Fibroblast of skin of back (primary cell): ENCODE results near the gene RAB8B.
A peak's percentile ranks its signal among the peaks of the same experiment; 100 is the strongest.

Source experiments
- DNase-seq: peaks from one replicate; pipeline ENCODE4 v3.0.0-alpha.2; 2013

Gene RAB8B

DNA sequence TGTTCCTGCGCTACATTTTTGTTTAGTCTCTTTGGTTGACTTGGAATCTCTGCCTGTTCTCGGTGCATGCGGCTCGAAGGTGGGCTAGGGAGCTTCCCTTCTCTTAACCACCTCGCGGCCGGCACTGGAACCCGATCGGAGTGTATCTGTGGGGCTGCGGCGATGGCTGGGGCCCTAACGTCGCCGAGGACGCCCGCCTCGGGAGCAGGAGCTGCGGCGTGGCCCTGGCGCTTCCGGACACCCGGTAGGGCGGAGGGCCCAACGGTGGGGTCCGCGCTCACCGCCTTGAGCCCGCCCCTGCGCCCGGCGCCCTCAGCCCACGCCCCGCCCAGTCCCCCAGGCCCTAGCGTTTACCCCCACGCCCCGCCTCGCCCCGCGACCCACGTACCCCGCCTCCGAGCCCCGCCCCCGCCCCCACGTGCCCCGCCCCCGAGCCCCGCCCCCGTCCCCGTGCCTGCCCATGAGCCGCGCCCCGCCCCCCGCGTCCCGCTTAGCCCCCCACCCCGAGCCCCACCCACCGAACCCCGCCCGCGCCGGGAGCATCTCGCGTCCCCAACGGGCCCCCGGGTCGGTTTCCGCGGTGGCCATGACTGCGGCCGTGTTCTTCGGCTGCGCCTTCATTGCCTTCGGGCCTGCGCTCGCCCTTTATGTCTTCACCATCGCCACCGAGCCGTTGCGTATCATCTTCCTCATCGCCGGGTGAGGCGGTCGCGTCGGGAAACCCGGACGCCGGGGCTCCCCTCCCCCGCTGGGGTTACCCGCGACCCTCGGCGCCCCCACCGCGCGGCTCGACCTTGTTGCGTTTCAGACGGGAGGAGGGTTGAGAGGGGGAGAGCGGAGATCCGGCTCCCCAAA lies 87.9 kb downstream of the RAB8B start, which contains the start of gene APH1B:
TSS of gene APH1B (plus strand) at position 568 of the 855 bp plus-strand sequence. CDS start at position 587, 19 bp downstream.
- peak; percentile 77 for DNase-seq

DNA sequence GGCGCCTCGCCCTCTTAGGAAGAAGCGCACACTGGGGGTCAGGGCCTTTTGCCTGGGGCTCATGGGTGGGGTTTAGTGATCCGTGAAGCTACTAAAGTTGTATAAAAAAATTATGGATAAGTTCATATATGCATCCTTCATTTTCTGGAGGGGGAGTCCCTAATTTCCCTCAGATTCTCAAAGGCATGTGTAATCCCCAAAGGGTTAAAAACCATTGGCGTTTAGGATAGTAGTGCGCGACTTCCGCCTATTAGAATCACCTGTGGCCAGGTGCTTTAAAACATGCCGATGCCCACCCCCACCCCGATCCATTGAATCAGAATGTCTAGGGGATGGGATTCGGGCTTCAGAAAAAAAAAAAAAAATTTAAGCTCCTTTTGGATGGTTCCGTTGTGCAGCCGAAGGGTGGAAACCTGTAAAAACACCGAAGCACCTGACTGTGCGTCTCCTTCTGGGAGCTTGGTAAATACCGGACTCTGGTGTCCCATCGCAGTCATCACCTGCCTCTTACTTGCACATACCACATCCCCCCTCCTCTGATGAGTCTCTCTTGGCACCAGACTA lies 88.6 kb downstream of the RAB8B start:
- DNase-seq = no peak

DNA sequence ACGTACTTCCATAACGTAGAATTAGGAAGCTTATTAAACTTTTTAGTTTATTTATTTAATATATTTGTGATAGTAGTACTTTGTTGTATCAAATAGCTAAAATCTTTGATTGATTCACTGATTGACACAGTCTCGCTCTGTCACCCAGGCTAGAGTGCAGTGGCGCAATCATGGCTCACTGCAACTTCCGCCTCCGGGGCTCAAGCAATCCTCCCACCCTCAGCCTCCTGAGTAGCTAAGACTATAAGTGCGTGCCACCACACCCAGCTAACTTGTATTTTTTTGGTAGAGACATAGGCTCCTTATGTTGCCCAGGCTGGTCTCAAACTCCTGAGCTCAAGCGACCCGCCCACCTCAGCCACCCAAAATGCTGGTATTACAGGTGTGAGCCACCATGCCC lies 93.7 kb downstream of the RAB8B start:
- no peak for DNase-seq

GRCh38 chr15:63284335-63284734 lies 94.9 kb downstream of the RAB8B start:
- DNase-seq = no peak

DNA sequence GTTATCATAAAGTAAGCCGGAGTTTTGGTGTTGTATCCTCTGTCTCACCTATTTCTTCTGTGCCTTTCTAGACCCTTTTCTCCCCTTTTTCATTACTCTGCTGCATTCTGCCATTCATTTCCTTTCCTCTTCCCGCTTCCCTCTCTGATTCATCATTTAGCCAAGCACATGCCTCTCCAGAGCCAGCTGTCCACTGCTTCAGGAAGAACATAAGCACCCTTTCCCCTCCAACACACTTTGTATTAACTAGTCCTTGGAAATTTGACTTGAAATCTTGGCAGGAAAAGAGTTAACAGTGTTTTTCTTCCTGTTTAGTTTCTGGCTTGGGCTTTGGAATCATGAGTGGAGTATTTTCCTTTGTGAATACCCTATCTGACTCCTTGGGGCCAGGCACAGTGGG lies 97.7 kb downstream of the RAB8B start:
- DNase-seq = no peak

DNA sequence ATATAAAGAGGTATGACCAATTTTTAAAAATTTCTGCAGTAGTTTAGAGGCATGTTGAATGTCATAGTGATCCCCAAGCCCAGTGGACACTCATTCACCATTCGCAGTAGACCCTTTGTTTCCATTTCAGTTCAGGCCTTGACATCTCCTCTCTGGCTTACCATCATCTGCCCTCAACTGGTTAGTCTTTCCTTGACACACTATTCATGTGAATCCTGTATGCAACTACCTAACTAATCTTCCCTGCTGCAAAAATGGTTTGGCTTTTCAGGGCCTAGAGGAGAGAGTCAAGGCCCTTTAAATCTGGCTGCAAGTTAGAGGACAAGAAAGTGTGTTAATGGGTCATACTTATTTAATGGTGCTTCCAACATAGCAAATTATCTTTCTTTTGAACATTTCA lies 98.9 kb downstream of the RAB8B start:
- no peak for DNase-seq

- peak; percentile 61 for DNase-seq
Observed at GRCh38 chr15:63288778-63289378, 99.5 kb downstream of the RAB8B start.

GRCh38 chr15:63291507-63291906 lies 102.1 kb downstream of the RAB8B start:
- DNase-seq = peak; percentile 99

- DNase-seq = no peak
Observed at GRCh38 chr15:63292241-63292640, 102.8 kb downstream of the RAB8B start.

DNA sequence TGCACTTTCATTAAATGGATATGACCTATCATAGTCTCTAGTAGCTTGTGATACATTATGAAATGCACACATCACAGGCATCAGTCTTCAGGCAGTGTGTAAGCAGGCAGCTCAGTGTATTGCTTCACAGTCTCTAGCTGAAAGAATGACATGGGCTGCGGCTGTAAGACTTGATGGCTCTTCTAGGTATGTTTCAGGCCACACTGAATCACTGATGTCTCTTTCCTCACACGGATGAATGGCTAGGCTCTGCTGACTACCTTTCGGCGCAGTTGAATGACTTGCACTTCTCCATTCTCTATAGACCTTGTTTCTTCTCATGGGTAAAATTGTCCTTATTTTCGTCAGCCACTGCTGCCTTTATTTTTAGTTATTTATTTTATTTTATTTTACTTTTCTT lies 103.4 kb downstream of the RAB8B start:
- peak; percentile 33 for DNase-seq

DNA sequence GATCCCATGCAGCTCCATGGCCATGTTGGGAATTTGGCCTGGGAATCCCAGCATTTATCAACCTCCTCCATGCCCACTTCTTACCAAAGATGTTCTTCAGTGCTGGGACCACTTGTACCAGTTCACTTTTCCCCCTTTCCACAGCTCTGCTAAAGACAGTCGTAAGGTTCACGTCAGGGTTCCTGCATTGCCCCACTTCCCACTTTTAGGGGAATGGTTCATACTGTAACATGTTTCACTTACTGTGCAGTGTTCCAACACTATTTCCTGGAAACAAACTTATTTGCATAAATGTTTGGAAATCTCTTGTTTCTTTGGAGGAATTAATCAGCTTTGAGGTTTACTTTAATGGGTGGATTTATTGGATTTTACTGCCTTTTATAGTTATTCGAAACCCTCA lies 105.0 kb downstream of the RAB8B start:
- DNase-seq = no peak

DNA sequence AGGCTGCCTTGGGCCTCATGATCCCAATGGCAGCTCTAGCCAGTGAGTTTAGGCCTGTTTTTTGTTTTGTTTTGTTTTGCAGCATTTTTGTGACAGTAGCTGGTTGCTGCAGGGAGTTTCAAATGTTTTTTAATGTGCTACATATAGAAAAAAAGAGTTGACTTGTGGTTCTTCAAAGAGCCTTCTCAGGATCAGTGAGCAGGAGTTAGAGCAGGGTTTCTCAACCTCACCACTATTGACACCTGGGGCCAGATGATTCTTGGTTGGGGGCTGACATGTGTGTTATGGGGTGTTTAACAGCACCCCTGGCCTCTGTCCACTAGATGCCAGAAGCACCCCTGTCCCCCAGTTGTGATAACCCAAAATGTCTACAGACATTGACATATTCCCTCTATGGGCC lies 105.9 kb downstream of the RAB8B start:
- no peak for DNase-seq

DNA sequence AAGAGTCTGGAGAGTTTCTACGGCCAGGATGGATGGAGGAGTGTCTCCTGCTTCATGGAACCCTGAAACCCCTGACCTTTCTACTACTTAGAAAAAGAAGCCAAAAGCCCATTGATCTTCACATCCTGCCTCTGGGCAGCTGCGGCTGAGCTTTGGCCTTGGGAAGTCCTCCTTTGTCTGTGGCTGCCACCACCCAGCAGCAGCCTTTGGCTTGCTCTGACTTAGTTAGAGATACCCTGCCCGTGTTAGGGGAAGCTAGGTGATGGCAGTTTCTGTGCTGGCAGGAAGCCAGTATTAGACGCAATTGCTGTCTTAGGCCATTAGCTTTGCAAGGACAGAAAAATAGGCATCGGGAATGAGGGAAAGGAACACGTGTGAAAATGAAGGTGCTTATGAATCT lies 106.8 kb downstream of the RAB8B start:
- no peak for DNase-seq

DNA sequence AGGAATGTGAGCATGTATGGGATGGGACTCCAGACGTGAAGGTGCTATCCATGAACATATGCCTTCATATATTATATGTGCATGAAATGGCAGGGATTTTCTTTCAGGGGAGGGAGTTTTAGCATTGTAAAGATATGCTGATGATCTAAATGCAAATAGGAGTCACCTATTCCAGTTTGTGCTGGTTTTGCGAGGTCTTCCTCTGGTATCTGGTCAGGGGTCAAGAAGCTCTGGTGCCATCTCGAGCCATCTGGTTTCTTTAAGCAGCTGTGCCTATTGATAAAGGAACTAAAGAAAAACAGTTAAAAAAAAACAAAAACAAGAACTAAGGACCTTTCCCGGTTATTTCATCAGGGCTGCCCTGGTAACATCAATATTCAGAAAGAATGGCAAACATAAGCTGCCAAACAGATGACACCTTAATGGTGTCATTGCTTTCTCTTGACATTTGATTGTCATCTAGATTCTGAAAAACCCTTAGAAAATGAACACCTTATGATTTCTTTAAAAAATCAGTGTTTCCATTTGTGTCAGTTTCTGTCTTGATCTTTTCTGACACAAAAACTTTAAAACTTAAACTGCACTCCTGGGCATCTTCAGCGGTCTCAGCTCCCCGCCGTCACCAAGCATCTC lies 110.7 kb downstream of the RAB8B start:
- DNase-seq = no peak

DNA sequence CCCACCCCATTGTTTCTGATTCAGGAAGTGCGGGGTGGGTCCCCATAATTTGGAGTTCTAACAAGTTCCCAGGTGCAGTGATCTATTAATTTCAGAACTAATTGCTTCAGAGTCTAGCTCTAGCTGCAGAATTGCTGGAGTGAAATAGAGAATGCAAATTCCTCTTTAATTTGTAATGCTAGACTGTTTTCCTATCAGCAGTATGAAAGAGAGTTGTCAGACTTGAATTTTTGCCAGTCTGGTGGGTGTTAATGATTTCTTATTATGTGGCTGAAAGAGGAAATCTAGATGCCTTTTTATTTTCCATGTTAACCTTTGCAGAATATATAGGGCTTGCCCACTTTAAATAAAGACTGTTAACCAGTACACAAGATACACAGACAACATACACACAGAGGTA lies 111.7 kb downstream of the RAB8B start:
- no peak for DNase-seq

GRCh38 chr15:63305260-63305659 lies 115.9 kb downstream of the RAB8B start:
- DNase-seq = no peak

GRCh38 chr15:63306492-63307073 lies 117.2 kb downstream of the RAB8B start:
- DNase-seq = no peak

DNA sequence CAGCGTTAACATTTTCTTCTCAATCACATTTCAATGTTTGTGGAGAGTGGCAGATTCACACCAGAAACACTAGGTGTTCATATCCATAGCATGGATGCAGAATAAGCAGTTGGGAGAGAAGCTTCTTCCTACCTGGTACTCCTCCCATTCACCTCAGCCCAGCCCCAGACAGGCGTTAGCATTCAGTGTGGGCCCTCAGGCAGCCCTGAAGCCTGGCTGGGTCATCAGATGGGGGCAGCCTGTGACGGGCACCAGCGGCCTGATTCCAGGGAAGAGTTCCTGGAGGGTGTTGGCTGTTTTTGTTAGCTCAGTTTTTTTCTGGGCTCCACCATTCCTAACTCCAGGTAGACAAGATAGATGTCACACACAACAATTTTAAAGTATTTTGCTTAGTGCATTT lies 119.1 kb downstream of the RAB8B start:
- DNase-seq = no peak

- no peak for DNase-seq
Observed at GRCh38 chr15:63308947-63309346, 119.5 kb downstream of the RAB8B start.

- DNase-seq = no peak
Observed at GRCh38 chr15:63310646-63311045, 121.2 kb downstream of the RAB8B start.

- DNase-seq = no peak
Observed at GRCh38 chr15:63312286-63312685, 122.9 kb downstream of the RAB8B start.

GRCh38 chr15:63313825-63314224 lies 124.4 kb downstream of the RAB8B start:
- DNase-seq = no peak

- DNase-seq = no peak
Observed at GRCh38 chr15:63314409-63314808, 125.0 kb downstream of the RAB8B start.
